ENCODE results near the gene PRLH.

Gene PRLH

DNA sequence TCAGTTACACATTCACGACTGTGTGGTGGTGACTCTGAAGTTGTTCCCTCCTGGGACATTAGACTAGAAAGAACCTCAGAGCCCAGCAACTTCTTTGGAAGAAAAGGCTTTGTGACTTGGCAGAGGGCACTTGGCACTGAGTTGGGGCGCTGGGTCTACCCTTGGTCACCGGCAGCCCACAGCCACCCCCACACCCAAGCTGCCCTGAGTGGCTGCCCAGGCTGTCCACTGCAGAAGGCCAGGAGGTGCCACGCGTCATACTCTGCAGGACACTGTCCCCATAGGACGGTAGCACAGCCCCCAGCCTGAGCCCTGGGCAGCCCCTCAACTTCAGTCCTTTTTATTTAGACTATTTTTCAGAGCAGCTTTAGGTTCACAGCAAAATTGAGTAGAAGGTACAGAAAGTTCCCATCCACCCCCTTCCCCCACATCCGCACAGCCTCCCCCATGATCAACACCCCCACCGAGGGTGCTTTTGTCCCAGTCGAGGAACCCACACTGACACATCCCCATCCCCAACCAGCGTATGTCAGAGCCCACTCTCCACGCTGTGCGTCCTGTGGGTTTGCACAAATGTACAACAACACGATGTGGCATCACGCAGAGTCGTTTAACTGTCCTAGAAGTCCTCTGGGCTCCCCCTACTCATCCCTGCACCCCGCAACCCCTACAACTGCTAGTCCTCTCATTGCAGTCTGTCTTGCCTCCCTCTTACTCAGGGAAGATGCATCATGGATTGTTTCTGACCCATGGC is 1.1 kb downstream of the PRLH start:
- no peak for DNase-seq

DNA sequence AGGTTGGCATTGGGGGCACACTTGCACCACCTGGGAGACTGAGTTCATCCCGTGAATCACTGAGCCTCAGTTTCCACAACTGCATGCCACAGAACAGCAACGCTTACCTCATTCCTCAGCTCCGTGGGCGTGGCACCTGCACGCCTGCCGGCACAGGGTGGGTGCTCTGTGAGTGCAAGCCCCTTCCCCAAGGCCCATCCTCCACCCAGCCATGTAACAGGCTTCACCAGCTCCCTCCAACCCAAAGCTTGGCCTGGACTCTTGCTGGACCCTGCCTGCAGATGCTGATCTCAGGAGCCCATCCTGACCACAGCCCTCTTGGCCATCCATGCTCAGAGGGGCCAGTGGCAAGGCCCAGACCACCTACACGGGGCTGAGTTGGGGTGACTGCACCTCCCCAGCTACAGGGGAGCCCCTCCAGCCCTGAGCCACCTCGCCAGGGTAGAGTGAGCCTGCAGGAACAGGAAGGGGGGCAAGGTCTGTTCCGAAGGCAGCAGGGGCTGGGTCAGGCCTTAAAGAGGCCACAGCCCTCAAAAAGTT is 1.8 kb downstream of the PRLH start:
- DNase-seq: no peak

DNA sequence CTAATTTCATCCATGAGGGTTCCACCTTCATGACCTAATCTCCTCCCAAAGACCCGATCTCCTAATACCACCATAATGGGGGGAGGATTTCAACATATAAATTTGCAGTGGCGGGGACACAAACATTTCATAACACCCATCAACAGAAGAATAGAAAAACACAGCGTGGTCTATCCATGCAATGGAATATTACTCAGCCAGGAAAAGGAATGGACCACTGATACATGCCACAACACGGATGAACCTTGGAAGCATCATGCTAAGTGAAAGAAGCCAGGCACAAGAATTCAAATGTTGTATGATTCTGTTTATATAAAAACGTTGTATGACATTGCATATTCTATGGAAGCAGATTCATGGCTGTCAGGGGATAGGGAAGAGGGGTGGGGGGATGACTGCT is 2.7 kb downstream of the PRLH start:
- no peak for DNase-seq

DNA sequence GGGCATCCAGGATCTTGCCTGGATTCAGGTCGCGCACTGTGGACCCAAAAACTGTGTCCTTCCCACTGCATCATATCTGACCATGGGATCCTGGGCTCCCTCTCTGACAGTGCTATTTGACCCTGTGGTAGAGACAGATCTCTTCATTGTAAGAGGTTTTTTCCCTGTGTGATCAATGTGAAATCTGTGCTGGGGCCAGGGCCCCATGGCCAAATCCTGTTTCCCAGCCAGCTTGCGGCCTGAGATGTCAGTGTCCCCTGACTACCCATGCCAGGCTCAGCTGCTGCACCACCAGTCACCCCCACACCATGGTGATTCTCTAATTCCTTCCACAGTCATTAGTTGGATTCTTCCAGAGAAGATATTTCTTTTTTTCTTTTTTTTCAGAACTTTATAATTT is 3.5 kb downstream of the PRLH start:
- DNase-seq: no peak

DNA sequence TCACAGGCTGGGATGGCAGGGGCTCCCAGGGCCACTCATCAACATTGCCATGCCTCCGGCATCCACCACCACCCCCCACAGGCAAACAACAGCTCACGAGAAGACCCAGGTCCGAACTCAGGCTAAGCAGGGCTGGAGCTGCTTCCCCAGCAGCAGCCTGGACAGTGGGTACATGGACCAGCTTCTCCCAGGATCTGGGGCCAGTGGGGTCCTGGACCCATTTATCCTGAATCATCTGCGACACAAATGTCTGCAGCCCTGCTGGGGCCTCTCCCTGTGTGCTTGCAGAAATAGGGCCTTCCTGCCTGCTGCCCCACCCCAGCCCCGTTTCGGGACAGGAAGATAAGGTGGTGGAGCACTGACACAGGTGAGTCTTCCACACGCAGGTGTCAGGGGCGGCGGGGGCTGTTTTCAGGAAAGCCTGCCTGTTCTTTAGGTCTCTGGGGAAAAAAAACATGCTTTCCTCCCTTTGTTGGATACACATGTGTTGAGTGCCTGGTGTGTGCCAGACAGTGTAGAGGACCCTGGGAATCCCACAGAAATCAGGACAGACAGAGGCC is 4.5 kb downstream of the PRLH start:
- no peak for DNase-seq

DNA sequence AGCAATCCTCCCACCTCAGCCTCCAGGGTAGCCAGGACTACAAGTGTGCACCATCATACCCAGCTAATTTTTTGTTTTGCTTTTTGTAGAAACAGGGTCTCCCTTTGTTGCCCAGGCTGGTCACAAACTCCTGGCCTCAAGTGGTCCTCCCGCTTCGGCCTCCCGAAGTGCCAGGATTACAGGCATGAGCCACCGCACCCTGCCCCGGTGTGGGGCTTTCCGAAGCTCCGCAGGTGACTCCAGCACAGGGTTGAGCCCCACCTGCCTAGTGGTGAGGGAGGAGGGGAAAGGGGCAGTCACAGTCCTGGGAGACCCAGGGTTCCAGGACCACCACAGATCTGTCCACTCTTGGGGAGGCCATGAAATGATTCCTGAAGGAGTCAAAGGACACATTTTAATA is 5.2 kb downstream of the PRLH start:
- no peak for DNase-seq

DNA sequence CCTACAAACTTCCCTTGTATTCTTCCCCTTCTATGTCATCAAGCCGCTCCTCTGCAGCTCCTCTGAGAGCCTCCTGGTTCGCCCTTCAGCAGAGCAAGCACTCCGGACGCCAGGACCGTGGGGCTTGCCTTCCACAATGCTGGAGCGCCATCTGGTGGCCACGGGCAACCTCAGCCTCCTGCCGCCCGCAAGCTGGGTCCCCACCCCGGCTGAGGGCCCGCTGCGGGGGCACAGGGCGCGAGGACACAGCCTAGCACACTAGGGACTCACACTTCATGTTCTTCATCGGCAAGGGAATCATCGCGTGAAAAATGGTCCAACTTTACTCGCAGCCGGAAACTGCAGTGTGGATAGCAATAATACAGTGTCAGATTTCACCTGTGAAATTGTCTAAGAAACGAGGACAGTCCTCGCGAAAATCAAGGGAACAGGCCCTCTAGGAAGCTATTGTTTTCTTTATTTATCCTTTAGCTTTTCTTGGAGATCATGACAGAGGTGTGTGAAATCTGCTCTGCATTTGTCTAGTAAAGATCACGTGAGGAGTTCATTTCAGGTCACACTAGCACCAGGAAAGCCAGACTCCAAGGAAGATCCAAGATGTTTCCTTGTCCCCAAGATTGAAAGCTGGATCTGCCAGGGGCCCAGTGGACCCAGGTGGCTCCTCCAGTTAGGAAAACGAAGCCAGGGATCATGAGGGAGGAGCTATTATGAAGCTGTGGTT is 5.8 kb downstream of the PRLH start:
- peak; percentile 88 for DNase-seq

DNA sequence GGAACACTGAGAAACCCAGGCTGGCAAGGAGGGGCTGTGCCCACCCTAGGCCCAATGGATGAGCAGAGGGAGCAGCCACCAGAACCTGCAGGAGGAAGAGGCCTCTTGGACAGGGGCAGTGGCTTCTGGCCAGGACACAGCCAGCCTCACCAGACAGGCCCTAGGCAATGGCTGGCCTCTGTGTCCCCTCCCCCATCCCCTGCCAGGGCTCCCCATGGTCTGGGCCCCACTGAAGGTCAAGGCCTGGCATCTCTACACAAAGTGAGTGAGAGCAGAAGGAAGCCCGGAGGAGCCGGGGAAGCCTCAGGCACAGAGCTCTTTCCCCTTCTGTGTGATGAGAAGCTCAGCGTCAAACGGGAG is 6.3 kb downstream of the PRLH start:
- no peak for DNase-seq

DNA sequence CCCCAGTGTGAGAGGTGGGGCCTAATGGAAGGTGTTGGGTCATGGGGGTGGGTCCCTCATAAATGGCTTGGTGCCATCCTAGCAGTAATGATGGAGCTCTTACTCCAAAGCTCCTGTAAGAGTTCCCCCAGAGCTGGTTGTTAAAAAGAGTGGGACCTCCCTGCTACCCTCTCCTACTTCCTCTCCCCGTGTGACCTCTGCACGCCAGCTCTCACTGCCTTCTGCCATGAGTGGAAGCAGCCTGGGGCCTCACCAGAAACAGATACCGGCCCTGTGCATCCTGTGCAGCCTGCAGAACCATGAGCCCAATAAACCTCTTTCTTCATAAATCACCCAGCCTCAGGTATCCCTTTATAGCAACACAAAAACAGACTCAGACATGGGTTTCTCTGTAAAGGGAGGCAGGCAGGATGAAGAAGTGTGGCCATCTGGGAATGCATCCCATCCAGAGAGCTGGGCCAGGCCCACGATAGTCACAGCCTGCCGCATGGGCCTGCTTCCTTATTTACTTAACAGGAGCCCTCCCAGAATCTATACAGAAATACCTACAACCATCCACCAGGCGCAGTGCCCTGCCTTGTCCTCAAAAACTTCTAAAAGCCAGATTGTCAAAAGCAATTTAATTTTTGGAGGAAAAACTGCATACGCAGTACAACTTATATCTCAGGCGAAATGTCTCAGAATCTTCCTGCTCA is 7.5 kb downstream of the PRLH start:
- DNase-seq: no peak

DNA sequence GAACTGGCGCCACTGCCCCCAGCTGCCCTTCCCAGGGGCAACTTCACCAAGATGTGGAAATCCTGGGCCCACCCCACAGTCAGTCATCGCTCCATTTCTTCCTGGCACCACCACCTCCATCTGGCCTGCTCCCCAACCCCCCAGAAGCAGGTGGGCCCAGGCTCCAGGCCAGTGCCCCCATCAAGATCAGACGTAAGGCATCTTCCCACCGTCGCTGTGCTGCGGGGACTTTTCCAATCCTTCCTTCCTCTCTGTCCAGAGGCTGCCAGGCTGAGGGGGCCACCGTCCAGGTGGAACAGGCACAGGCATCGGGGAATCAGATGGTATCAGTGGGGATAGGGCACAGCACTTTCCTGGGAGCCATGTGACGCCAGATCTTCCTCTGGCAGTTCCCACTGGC is 8.1 kb downstream of the PRLH start:
- DNase-seq: no peak

DNA sequence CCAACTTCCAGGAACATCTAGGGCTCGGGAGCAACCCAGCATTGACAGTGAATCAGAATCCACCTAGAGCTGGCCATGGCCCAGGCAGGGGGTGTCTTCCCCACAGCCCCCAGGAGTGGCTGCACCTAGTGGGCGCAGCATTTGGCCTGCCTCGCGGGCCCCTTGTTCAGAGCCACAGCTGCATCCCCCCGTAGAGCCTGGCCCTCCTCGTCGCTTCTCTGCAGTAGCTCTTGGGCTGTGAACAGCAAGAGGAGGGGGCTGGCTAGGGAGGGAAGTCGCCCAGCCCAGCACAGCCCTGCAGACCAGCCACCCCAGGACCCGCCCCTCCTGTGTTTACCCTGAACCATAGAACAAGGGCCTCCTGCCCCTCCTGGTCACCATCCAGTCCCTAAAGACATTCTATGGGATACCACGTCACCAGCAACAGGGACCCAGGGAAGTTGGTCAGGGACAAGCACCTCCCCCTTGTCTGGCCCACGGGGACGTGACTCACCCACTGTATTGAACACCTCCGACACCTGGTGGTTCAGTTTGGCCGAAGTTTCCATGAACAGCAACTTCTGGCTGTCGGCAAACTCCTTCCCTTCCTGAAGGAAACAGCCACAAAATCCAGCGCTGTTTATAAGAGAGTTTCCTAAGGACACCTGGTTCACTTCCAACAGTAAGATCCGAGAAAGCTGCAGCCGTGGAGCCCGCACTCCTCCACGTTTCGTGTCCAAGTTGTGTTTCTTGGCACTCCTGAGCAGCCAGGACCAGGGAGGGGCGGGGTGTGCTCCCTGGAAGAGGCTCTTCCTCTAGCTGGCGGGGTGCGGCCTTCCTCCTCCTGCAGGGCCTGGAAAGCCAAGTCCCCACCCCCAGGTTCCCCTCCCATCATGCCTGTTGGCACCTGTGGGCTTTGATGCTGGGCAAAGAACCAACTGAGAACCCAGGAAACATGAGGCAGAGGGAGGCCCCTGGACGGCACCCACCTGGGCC is 8.8 kb downstream of the PRLH start:
- no peak for DNase-seq

DNA sequence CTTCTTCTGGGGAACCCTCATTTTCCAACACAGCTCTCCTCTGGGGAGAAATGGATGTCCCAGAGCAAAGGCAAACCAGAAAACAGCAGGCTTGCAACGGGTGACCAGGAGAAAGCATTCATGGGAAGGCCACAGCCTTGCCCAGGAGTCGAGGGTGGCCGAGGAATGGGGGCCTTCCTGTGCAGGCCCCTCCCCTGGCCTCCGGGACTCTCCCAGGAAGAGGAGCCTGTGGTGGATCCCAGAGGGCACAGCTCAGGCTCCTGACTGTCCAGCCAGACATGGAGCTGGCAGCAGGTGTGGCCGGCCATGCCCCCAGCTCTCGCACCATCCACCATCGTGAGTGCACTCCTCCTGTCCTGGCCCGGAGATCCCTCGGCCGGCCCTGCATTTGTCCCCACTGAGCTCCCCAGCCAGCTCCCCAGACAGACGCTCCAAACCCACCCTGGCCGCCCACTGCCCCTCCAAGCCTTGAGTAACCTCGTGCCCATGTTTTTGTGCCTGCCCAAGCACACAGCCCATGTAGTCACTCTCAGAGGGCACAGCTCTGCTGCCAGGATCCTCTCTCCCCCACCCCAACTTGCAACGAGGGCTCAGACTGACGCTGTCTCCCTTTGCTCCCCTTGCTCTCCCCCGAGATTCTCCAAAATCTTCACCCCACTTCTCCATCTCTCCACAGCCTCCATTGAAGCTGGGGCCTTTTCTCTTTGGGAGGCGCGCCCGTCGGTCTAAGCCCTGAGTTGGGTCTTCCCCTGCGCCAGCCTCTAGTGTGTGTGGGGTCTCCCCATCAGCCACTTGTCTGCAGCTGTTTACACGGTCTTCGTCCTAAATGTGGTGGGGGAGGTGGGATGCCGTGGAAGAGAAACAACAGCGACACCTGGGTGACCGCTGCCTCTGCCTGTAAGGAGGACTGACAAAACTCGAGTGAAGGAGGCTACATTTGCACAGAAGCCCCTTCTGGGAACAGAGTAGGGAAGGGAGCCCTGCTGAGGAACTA is 9.8 kb downstream of the PRLH start:
- no peak for DNase-seq

DNA sequence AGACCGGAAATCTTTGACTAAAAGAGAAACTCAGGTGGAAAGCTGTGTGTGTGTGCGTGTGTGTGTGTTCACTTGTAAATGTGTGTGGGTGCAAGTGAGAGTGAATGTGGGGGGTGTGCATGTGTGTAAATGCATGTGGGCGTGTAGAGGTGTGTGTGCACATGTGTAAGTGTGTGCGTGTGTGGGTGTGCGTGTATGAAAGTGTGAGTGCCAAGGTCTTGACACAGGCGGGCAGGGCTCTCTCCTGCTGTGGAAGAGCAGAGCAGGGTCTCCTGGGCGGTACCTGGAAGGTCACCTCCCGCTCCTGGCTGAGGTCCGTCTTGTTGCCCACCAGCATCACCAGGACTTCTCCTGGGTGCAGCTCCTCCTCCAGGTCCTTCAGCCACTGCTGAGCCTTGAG is 10.6 kb downstream of the PRLH start:
- no peak for DNase-seq

DNA sequence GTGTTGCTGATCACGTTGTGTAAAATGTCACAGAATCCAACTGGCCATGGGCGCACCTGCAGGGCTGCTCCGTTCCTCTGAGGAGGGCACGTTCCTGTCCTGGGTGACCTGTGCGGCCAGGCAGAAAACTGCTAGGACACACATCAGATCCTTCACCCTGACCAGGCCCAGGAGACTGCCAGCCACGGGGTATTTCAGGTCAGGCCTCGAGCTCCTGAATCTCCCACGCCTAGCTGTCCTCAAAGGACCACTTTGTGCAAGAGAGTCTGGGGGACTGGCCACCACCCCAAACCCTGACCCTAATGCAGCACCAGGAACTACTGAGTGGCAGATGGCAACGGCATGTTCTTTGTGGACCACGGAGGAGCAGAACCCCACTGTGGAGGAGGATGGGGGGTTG is 11.1 kb downstream of the PRLH start:
- DNase-seq: no peak

DNA sequence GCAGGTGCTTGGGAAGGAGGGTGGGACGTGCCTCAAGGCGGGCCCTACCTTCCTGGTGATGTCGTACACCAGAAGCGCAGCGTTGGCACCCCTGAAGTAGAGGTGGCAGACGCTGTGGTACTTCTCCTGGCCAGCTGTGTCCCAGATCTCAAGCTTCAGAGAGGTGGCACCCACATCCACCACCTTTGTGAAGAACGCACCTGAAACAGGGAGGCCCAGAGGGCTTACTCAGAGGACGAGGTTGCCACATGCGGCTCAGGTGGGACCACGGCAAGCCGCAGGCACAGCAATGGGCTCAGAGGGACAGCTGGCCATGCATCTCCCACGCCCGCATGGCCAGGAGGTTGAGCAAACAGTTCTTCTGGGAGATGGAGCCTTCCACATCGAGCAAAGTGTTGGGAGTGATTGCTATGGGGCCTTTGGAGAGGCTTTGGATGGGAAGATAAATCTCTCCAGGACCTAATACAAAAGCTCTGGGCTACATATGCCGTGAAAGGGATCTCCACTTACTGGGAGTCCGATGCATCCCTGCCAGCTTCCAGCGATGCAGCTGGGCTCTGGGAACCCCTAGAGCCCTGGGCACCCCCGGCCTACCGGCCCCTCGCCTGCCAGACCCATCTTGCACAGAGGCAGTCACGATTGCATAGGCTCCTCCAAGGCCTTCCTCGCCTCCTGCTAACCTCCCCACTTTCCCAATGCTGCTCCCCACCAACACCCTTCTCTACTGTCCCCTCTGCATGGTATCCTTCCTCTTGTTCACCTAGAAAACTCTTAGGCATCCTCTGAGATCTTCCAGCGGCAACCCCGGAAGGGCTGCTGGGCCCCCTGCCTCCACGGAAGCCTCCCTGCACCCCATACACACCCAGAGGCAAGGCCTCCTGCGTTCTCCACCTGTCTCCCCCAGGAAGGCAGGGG is 11.8 kb downstream of the PRLH start:
- no peak for DNase-seq

DNA sequence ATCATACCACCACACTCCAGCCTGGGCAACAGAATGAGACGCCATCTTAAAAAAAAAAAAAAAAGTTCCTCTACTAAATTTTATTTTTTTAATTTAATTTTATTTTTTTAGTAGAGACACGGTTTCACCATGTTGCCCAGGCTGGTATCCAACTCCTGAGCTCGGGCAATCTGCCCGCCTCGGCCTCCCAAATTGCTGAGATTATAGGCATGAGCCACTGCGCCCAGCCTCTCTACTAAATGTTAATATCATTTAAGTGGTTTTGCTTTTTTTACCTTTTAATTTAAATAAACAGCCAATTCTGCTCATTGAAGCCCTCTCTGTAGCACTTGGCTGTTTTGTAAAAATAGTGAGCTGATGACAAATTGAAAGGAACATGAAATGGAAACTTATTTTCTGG is 15.0 kb downstream of the PRLH start:
- no peak for DNase-seq

DNA sequence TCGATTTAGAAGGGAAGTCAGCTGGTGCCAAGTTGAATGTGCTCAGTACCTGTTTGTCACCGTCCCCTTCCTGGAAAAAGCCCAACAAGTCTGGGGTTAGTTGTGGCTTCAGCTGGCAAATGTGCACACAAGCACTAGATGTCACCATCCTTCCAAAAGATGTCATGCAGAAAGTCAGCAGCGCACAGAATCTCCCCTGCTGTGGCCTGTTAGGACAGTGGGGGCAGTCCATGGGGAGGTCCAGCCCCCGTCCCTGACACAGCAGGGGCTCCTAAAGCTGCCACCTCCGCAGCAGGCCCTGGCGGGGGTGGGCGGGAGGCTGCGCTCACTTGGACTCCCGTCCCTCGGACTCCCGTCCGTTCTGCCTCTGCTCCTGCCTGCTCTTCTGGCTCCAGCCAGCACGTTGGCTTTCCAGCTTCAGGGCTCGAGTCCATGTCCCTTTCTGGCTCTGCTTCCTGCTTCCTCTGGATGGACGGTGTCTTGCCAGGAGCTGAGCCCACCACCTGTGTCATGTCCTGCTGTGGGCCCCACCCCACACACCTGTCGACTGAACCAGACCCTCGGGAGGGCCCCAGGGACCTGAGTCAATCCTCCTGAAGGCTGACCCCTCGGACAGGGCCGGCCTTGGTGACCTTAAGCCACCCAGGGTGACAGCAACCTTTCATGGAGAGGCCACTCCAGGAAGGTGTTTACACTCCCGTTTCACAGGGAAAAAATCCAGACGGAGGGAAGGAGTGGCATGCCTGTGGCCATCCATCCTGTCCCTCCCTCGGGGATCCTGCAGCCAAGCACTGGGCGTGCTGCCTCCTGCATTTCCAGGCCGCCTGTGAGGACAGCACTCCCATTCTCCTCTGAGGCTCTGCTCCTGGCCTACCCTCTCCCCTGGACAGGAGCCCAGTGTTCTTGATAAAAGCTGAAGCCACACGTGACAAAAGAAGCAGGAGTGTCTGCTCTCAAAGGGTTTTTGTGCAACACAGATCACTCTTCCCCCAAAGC is 15.7 kb downstream of the PRLH start:
- peak; percentile 9 for DNase-seq

Measured in NCI-H1436 (cell line).